ENCODE results near the gene DPYD.

DNA sequence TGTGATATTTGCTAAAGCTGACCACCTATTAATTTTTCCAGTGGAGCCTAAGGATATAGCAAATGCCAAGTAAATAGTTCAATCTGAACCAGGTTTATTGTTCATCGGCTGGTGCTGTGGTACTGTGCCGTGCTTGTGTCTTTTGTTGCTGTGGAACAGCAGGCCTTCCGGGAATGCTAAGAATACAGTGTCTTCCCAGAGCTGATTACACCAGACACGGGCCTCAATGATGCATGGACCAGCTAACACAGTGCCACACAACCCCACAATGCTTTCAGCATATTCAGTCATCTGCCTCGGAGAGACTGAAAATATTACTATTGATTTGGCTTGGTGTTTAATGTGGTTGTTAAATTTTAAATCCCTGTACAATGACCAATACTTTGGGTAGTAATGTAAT lies 783.8 kb downstream of the DPYD start:
- TF ChIP-seq, protein P1, sequence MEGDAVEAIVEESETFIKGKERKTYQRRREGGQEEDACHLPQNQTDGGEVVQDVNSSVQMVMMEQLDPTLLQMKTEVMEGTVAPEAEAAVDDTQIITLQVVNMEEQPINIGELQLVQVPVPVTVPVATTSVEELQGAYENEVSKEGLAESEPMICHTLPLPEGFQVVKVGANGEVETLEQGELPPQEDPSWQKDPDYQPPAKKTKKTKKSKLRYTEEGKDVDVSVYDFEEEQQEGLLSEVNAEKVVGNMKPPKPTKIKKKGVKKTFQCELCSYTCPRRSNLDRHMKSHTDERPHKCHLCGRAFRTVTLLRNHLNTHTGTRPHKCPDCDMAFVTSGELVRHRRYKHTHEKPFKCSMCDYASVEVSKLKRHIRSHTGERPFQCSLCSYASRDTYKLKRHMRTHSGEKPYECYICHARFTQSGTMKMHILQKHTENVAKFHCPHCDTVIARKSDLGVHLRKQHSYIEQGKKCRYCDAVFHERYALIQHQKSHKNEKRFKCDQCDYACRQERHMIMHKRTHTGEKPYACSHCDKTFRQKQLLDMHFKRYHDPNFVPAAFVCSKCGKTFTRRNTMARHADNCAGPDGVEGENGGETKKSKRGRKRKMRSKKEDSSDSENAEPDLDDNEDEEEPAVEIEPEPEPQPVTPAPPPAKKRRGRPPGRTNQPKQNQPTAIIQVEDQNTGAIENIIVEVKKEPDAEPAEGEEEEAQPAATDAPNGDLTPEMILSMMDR (conservative IDR thresholded peaks at IDR 0.05; ENCODE audit: low read length) = no peak
- no peak for TF ChIP-seq EZH2phosphoT487 (IDR thresholded peaks at IDR 0.05; ENCODE audit: borderline replicate concordance)

All from Loucy (cell line).